AG09319 (cell line): ENCODE data around the gene UBAC2.

ENCODE experiments used
- DNase-seq: peaks from one replicate; pipeline ENCODE4 v3.0.0-alpha.2; 2010; ENCODE audit warnings: low read depth; ENCODE audit errors: extremely low read depth
- CTCF ChIP-seq: IDR thresholded peaks from 2 replicates; pipeline ENCODE4 v1.5.1; 2011; ENCODE audit warnings: low read depth, mild to moderate bottlenecking, inconsistent platforms, low read length, moderate library complexity

Gene UBAC2

GRCh38 chr13:99321709-99322108 is 121.1 kb downstream of the UBAC2 start:
- TF ChIP-seq CTCF: no peak
- DNase-seq: no peak

DNA sequence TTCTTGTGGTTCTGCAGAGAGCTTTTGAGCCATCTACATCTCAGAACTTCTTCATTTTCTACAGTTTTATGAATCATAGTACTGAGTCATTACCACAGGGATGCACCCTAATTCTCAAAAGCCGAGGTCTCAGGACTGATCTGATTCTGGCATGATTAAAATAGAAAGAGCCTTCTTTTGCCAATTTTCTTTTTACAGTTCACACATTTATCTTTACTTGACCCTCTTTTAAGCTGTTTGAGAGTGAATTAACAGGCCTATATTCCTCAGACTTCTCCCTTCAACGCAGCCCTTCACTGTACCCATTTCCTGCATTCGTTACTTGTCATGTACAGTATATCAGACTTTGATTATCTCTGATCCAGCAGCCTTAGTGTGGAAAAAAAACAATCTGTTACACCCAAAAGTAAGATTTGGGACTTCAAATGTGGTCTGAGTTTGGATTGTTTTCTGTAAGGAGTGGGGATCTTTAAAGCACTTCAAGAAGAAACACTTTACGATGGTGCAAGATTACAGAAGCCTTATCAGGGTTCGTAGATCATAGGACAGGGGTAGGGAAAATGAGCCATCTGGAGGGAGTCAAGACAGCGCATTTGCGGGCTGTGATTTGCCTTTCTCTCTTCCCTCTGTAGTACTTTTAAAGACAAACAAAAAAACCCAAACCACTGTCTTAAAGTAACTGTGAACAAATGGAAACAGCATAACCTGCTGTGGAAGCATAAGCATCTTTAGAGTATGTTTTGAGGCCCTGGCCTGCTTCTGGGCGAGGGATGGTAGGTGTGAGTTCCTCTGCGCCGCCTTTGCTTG is 121.8 kb downstream of the UBAC2 start:
- no peak for TF ChIP-seq CTCF
- peak; percentile 38 for DNase-seq

- no peak for TF ChIP-seq CTCF
- DNase-seq: no peak
Measured at GRCh38 chr13:99323488-99323887, 122.8 kb downstream of the UBAC2 start.

DNA sequence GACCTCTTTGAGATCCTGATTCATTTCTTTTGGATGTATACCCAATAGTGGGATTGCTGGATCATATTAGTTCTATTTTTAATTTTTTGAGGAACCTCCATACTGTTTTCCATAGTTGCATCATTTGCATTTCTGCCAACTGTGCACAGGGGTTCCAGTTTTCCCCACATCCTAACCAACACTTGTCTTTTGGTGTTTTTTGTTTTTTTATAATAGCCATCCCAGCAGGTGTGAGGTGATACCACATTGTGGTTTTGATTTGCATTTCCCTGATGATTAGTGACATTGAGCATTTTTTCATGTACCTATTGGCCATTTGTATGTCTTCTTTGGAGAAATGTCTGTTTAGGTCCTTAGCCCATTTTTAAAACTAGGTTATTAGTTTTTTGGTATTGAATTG is 125.4 kb downstream of the UBAC2 start:
- no peak for DNase-seq
- no peak for TF ChIP-seq CTCF

GRCh38 chr13:99327126-99327525 is 126.5 kb downstream of the UBAC2 start:
- DNase-seq: no peak
- no peak for TF ChIP-seq CTCF

DNA sequence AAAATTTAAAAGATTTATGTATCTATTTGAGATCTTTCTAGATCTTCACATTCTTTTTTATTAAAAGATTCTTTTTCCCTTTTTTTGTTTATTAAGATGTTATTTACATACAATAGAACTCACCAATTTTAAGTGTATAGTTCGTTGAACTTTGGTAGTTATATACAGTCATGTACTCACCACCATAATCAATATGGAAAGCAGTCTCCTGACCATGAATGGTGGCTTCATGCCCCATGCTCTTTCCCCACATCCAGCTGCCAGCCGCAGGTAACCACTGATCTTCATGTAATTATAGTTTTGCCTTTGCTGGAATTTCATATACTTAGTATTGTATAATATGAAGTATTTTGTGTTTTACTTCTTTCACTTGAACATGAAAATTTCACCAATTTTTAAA is 127.1 kb downstream of the UBAC2 start:
- no peak for TF ChIP-seq CTCF
- no peak for DNase-seq

DNA sequence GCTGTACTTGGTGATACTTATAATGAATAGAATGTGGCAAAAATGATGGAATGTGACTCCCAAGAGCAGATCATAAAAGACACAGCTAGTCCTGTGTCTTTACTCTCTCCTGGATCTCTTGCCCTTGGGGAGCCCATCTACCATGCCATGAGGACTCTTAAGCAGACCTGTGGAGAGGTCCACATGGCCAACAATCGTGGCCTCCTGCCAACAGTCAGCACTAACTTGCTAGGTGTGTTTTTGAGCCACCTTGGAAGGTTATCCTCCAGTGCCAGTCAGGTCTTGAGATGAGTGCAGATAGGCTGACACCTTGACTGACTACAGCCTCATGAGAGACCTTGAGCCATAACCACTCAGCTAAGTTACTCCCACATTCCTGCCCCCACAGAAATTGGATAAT is 128.8 kb downstream of the UBAC2 start:
- no peak for TF ChIP-seq CTCF
- DNase-seq: no peak
